ENCODE data around the gene OR9G1. TPM values are rescaled to one million over a fixed set of nuclear protein-coding genes. Genes with fewer than 3 reads are reported as not detected.

OR9G1 gene
- polyA plus RNA-seq, 1 donor (not counting 4 experiments of a cell fraction or from before 2014, with no cell fraction given) = not detected

- DNase-seq (ENCODE audit: low read depth, low spot score) (no peak), FAIRE-seq (no peak)
- no peaks in the 10 kb centered on the region for H3K27me3 ChIP-seq (ENCODE audit: control insufficient read depth, extremely low read depth, insufficient read depth, low read length)
- H3K9ac ChIP-seq (ENCODE audit: control insufficient read depth, extremely low read depth, insufficient read depth, low read length) = no peak overlapping the region
- no peak overlapping the region for H3K4me3 ChIP-seq (ENCODE audit: control insufficient read depth in 2 of 3, extremely low read depth in 1 of 3, insufficient read depth in 2 of 3, low read depth in 1 of 3, low read length in 3 of 3)
- H3K27ac ChIP-seq (ENCODE audit: control insufficient read depth, insufficient read depth, low read length) = no peak overlapping the region
- H2AFZ ChIP-seq (ENCODE audit: control insufficient read depth, low read length) = no peak overlapping the region
- H3K9me1 ChIP-seq (ENCODE audit: control insufficient read depth, extremely low read depth, insufficient read depth, low read length) = no peaks in the 10 kb centered on the region
- dilution Hi-C loops (cut with MboI; ENCODE audit: extremely low pct_ligation_motif_present, low sequenced_read_pairs) = no loop called here
- H3K79me2 ChIP-seq (ENCODE audit: control insufficient read depth, insufficient read depth, low read length) = no peaks in the 10 kb centered on the region
- H3K9me3 ChIP-seq (ENCODE audit: control insufficient read depth, low read depth, low read length) = no peaks in the 10 kb centered on the region
- no peak for TF ChIP-seq EZH2 (IDR thresholded peaks at IDR 0.05; ENCODE audit: low read length)
- no peaks in the 10 kb centered on the region for H4K20me1 ChIP-seq (ENCODE audit: control insufficient read depth, extremely low read depth, insufficient read depth, low read length)
- no peaks in the 10 kb centered on the region for H3K36me3 ChIP-seq (ENCODE audit: control insufficient read depth in 2 of 2, extremely low read depth in 1 of 2, insufficient read depth in 2 of 2, low read length in 2 of 2)
- no peaks in the 10 kb centered on the region for H3K4me1 ChIP-seq (ENCODE audit: control insufficient read depth, extremely low read depth, insufficient read depth, low read length)
- no peak overlapping the region for H3K4me2 ChIP-seq (ENCODE audit: control insufficient read depth, extremely low read depth, insufficient read depth, low read depth, low read length)
These were observed 51.3 kb downstream of the OR9G1 start for GRCh38 chr11:56750190-56750589.

- Histone ChIP-seq H3K9me3 (ENCODE audit: control insufficient read depth, low read depth, low read length) (no peaks in the 10 kb centered on the region), H3K79me2 (ENCODE audit: control insufficient read depth, insufficient read depth, low read length) (no peaks in the 10 kb centered on the region), H2AFZ (ENCODE audit: control insufficient read depth, low read length) (no peak overlapping the region), H4K20me1 (ENCODE audit: control insufficient read depth, extremely low read depth, insufficient read depth, low read length) (no peaks in the 10 kb centered on the region), H3K9ac (ENCODE audit: control insufficient read depth, extremely low read depth, insufficient read depth, low read length) (no peak overlapping the region), H3K4me1 (ENCODE audit: control insufficient read depth, extremely low read depth, insufficient read depth, low read length) (no peaks in the 10 kb centered on the region), H3K27me3 (ENCODE audit: control insufficient read depth, extremely low read depth, insufficient read depth, low read length) (no peaks in the 10 kb centered on the region), H3K9me1 (ENCODE audit: control insufficient read depth, extremely low read depth, insufficient read depth, low read length) (no peaks in the 10 kb centered on the region), H3K4me2 (ENCODE audit: control insufficient read depth, extremely low read depth, insufficient read depth, low read depth, low read length) (no peak overlapping the region), H3K36me3 (ENCODE audit: control insufficient read depth in 2 of 2, extremely low read depth in 1 of 2, insufficient read depth in 2 of 2, low read length in 2 of 2) (no peaks in the 10 kb centered on the region), H3K27ac (ENCODE audit: control insufficient read depth, insufficient read depth, low read length) (no peak overlapping the region), H3K4me3 (ENCODE audit: control insufficient read depth in 2 of 3, extremely low read depth in 1 of 3, insufficient read depth in 2 of 3, low read depth in 1 of 3, low read length in 3 of 3) (no peak overlapping the region)
- DNase-seq (ENCODE audit: low read depth, low spot score) (no peak), FAIRE-seq (no peak)
- dilution Hi-C loops (cut with MboI; ENCODE audit: extremely low pct_ligation_motif_present, low sequenced_read_pairs) = no loop called here
- TF ChIP-seq EZH2 (IDR thresholded peaks at IDR 0.05; ENCODE audit: low read length) (no peak), CTCF (optimal IDR thresholded peaks at IDR 0.05 in 1 of 3, IDR thresholded peaks at IDR 0.05 in 1 of 3, conservative IDR thresholded peaks at IDR 0.05 in 1 of 3; ENCODE audit: extremely low read depth in 1 of 3, insufficient read depth in 2 of 3, low read length in 3 of 3) (no peak)
These were observed 52.6 kb downstream of the OR9G1 start for GRCh38 chr11:56751480-56751879.

Small RNAs within 50 kb of the gene (small RNA-seq; reads per million reads assigned to genes)
- gene AP001803.1 (ENCODE audit: insufficient read length in 3 of 3, low read depth in 3 of 3, low replicate concordance in 1 of 3) (0 reads per million in 3 experiments), gene AP004245.1 (ENCODE audit: insufficient read length in 3 of 3, low read depth in 3 of 3, low replicate concordance in 1 of 3) (0 reads per million in 3 experiments), gene MIR6128 (ENCODE audit: insufficient read length in 3 of 3, low read depth in 3 of 3, low replicate concordance in 1 of 3) (0 reads per million in 3 experiments)

Other genes starting within 250 kb of the OR9G1 start
- not detected in 3 replicates for gene OR5M3, start 225.7 kb upstream of the OR9G1 start, polyA plus RNA-seq
- not detected in 3 replicates for gene OR5M8, start 207.7 kb upstream of the OR9G1 start, polyA plus RNA-seq
- not detected in 3 replicates for gene OR5M11, start 155.8 kb upstream of the OR9G1 start, polyA plus RNA-seq
- gene OR5M10, start 121.4 kb upstream of the OR9G1 start, polyA plus RNA-seq = not detected in 3 replicates
- not detected in 3 replicates for gene OR5M1, start 84.2 kb upstream of the OR9G1 start, polyA plus RNA-seq
- not detected in 3 replicates for gene OR5AP2, start 56.7 kb upstream of the OR9G1 start, polyA plus RNA-seq
- not detected in 3 replicates for gene OR5AR1, start 35.4 kb upstream of the OR9G1 start, polyA plus RNA-seq
- gene OR9G4, start 49.6 kb downstream of the OR9G1 start, polyA plus RNA-seq = not detected in 3 replicates